ENCODE results near the gene EVX1. TPM values are rescaled to one million over a fixed set of nuclear protein-coding genes. Genes with fewer than 3 reads are reported as not detected.

EVX1 gene
- total and polyA plus RNA-seq, 5 experiments from 2014 or later, result not detected

DNA sequence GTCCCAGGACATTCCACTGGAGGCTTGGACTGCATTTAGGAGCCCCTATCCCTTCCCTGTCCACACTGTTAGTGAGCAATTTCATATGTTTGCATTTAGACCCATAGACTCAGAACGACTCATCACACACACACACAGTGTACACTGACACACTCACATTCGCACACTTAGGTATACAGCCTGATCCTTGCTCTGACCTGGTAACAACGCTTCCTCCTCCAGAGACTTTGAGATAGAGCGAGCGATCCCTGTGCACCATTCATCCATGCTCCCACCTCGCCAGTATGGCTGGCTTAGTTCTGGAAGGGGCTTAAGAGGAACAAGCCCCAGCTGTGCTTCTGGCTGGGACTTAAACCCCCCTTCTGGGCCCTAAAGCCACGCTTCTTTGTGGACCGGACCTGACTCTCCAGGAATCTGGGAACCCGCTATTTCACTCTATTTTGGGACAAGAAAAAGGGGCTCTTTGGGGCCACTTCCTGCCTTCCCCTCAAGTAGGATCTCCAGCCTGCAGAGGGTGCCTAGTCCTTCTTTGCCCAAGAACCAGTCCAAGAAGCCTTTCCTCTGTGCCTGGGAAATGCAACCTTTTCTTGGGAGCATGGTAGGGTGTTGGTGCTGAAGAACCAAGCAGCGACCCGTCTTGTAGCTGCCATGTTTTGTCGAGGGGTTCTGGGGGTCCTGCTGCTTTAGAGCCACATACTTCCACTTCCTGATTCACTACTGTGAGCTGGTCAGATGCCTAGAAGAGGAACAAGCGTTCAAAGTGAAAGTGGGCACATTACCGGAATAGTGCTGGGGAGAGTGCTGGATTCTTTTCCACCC, 41.6 kb upstream of the EVX1 start:
- Mint-ChIP-seq H3K4me3 (peak overlapping the region; percentile 62 to 84 (median 76)), H3K27me3 (peaks cover 67 to 100% (median 74%) of the 10 kb centered on the region in 5 donors), H3K9me3 (peaks cover 0 to 12% (median 0%) of the 10 kb centered on the region in 9 donors), H3K4me1 (peaks cover 17 to 65% (median 46%) of the 10 kb centered on the region in 4 donors), H3K36me3 (peaks cover 0 to 5% (median 3%) of the 10 kb centered on the region in 3 donors), H3K27ac (peak overlapping the region in 1 of 10 donors; percentile 74)
- ATAC-seq, result no peak
- DNase-seq, result no peak
- POLR2A ChIA-PET, result interaction anchor here (0.6 kb wide), 1 partner anchor 720 kb away, joined by 3 read pairs; no protein-coding TSS in a partner anchor

DNA sequence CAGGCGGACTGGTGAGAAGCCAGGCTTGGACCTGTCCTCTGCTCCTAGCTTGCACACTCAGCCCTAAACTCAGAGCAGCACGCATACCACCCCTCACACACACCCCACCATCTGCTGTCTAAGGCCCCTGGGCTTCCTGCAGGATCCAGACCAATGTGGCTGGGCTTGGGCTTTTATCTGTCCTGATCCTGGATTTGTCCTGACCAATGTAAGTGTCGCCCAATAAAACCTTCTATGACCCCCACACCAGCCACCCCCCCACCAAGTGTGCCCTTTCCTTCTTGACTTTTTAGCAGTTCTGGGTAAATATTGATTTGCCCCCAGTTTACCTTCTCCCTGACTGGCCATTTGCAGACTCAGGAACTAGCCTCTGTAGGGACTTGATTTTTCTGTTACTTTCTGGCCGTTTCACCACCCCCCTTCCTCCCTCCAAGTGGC, 41.0 kb upstream of the EVX1 start:
- POLR2A ChIA-PET, result interaction anchor here (0.6 kb wide), 1 partner anchor 720 kb away, joined by 3 read pairs; no protein-coding TSS in a partner anchor
- H3K4me3 Mint-ChIP-seq, result peak overlapping the region in 8 of 10 donors; percentile 57 to 80 (median 70)
- peaks cover 0 to 12% (median 0%) of the 10 kb centered on the region in 9 donors for H3K9me3 Mint-ChIP-seq
- H3K27me3 Mint-ChIP-seq, result peaks cover 67 to 100% (median 75%) of the 10 kb centered on the region in 5 donors
- peak overlapping the region in 1 of 10 donors; percentile 37 for H3K27ac Mint-ChIP-seq
- peak in 1 of 10 donors; percentile 37 for DNase-seq
- peaks cover 0 to 5% (median 3%) of the 10 kb centered on the region in 3 donors for H3K36me3 Mint-ChIP-seq
- peaks cover 16 to 67% (median 47%) of the 10 kb centered on the region in 4 donors for H3K4me1 Mint-ChIP-seq
- ATAC-seq, result no peak

DNA sequence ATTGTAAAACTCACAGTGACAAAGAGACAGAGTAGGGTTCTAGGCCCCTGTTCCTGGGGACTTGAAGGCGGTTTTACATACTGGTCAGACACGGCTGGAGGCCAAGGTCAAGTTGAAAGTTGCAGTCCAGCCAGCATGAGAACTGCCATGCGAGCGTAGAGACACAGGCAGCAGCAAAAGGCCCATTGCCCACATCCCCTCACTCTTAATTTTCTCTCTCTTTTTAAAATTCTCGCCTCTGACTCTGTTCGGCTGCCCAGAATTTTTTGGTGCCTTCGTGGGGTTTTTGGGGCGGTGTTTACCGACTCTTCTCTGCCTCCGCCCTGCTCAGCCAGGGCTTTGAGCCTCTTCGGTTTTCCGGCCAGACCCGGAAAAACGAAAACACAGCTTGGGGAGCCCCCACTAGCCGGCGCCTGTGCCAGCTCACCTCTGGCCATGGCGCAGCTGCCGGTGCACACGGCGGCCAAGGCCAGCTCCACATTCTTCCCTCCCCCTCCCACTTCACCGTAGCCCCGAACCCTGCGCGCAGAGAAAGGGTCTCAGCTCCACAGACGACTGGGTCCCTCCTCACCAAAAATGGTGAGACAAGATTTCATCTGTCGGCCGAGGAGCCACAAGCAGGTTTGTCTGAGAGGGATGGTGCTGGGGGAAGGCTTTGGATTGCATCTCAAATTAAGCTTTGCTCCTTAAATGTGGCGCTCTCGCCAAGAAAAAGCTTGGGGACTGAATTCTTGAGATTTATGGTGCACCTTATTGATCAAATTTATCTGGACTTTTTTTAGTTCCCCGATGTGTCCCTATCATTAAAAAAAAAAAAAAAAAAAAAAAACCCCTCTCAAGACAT, 40.4 kb upstream of the EVX1 start:
- POLR2A ChIA-PET, result interaction anchor here (0.5 kb wide), 1 partner anchor 644 kb away, joined by 5 read pairs; no protein-coding TSS in a partner anchor
- Mint-ChIP-seq H3K27ac (peak overlapping the region in 1 of 10 donors; percentile 58), H3K27me3 (peaks cover 68 to 100% (median 78%) of the 10 kb centered on the region in 5 donors), H3K4me3 (peak overlapping the region in 6 of 10 donors; percentile 33 to 80 (median 70)), H3K36me3 (peaks cover 0 to 5% (median 3%) of the 10 kb centered on the region in 3 donors), H3K4me1 (peaks cover 16 to 67% (median 47%) of the 10 kb centered on the region in 4 donors), H3K9me3 (peaks cover 0 to 12% (median 0%) of the 10 kb centered on the region in 9 donors)
- ATAC-seq, result no peak
- no peak for DNase-seq

- H3K27me3 Mint-ChIP-seq, result peaks cover 68 to 100% (median 79%) of the 10 kb centered on the region in 5 donors
- H3K9me3 Mint-ChIP-seq, result peaks cover 0 to 9% (median 0%) of the 10 kb centered on the region in 9 donors
- H3K27ac Mint-ChIP-seq, result peak overlapping the region in 1 of 10 donors; percentile 58
- peak overlapping the region in 3 of 10 donors; percentile 8 to 58 (median 57) for H3K4me3 Mint-ChIP-seq
- DNase-seq (no peak), ATAC-seq (no peak)
- POLR2A ChIA-PET, result interaction anchor here (0.5 kb wide), 1 partner anchor 644 kb away, joined by 5 read pairs; no protein-coding TSS in a partner anchor
- H3K36me3 Mint-ChIP-seq, result peaks cover 0 to 3% (median 0%) of the 10 kb centered on the region in 3 donors
- H3K4me1 Mint-ChIP-seq, result peaks cover 16 to 66% (median 47%) of the 10 kb centered on the region in 4 donors
Measured at GRCh38 chr7:27202862-27203134, 39.8 kb upstream of the EVX1 start.

- peak overlapping the region in 1 of 10 donors; percentile 10 for H3K4me3 Mint-ChIP-seq
- DNase-seq, result no peak
- H3K9me3 Mint-ChIP-seq, result peaks cover 0 to 9% (median 0%) of the 10 kb centered on the region in 9 donors
- no peak for ATAC-seq
- POLR2A ChIA-PET, result no interaction called here
- peaks cover 16 to 60% (median 43%) of the 10 kb centered on the region in 4 donors for H3K4me1 Mint-ChIP-seq
- H3K36me3 Mint-ChIP-seq, result no peaks in the 10 kb centered on the region
- H3K27ac Mint-ChIP-seq, result no peak overlapping the region
- peaks cover 63 to 100% (median 77%) of the 10 kb centered on the region in 5 donors for H3K27me3 Mint-ChIP-seq
Measured at GRCh38 chr7:27203365-27203953, 39.1 kb upstream of the EVX1 start.

- no peak for DNase-seq
- ATAC-seq, result no peak
- Mint-ChIP-seq H3K4me1 (peaks cover 16 to 55% (median 39%) of the 10 kb centered on the region in 4 donors), H3K4me3 (peak overlapping the region in 2 of 10 donors; percentile 10 to 45), H3K27me3 (peaks cover 64 to 100% (median 77%) of the 10 kb centered on the region in 5 donors), H3K27ac (no peak overlapping the region), H3K9me3 (peaks cover 0 to 8% (median 0%) of the 10 kb centered on the region in 9 donors), H3K36me3 (no peaks in the 10 kb centered on the region)
- POLR2A ChIA-PET, result no interaction called here
Measured at GRCh38 chr7:27203964-27204594, 38.5 kb upstream of the EVX1 start.

DNA sequence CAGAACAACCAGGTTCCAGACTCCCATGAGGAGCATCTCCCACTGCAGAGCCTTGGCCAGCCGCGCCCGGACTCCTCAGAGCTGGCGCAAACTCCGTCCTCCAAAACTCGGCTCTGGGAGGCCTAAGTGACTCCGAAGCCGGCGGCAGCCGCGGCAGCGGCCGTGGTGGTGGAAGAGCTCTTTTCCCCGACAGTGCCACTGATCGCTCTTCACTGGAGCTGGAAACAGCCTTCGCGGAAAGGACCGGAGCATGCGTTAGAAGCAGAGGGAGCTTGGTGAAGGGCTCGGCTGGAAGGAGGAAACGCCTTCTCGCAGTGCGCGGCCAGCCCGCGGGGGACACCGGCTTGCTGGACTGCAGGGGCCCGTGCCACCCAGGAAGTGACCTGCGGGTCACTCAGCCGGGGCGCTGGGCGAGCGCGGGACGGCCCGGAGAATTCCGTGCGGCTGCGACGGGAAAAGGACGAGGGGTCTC, 37.7 kb upstream of the EVX1 start:
- Mint-ChIP-seq H3K4me1 (peaks cover 16 to 51% (median 38%) of the 10 kb centered on the region in 4 donors), H3K9me3 (peaks cover 0 to 8% (median 0%) of the 10 kb centered on the region in 9 donors), H3K36me3 (no peaks in the 10 kb centered on the region), H3K4me3 (peak overlapping the region in 4 of 10 donors; percentile 11 to 48 (median 39)), H3K27me3 (peaks cover 66 to 100% (median 82%) of the 10 kb centered on the region in 5 donors), H3K27ac (peak overlapping the region in 1 of 10 donors; percentile 29)
- POLR2A ChIA-PET, result no interaction called here
- ATAC-seq (no peak), DNase-seq (no peak)

GRCh38 chr7:27205325-27206280, 37.0 kb upstream of the EVX1 start:
- peaks cover 15 to 49% (median 39%) of the 10 kb centered on the region in 4 donors for H3K4me1 Mint-ChIP-seq
- ATAC-seq, result no peak
- no peaks in the 10 kb centered on the region for H3K36me3 Mint-ChIP-seq
- H3K4me3 Mint-ChIP-seq, result peak overlapping the region in 5 of 10 donors; percentile 9 to 56 (median 34)
- peaks cover 0 to 8% (median 0%) of the 10 kb centered on the region in 9 donors for H3K9me3 Mint-ChIP-seq
- peak overlapping the region in 1 of 10 donors; percentile 77 for H3K27ac Mint-ChIP-seq
- H3K27me3 Mint-ChIP-seq, result peaks cover 70 to 100% (median 86%) of the 10 kb centered on the region in 5 donors
- POLR2A ChIA-PET, result no interaction called here
- no peak for DNase-seq

DNA sequence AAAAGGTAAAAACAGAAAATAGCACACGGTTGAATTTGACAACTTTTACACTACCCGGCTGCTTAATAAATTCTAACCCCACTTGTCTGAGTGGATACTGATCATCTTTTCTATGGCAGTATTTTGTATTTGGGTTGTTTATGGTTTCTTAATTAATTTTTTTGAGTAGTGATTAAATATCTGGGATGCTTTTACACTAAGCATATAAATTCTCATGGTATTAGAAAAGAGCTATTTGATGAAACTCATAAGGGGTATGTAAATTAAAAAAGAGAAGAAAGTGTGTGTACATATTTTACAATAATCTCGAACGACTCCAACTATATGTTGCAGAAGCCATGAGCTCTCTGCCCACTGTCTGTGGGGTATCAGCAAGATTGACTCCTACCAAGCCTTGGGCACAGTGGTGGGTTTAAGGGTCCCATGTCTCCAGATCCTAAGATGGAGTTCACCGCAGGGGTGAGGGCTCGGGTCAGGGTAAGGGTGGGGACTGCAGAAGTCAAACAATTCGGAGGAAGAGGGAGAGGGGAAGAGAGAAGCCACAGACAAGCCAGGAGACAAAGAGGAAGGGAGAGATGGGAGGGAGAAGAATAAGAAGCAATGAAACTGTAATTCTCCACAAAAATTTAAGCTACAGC, 35.1 kb upstream of the EVX1 start:
- Mint-ChIP-seq H3K27ac (peak overlapping the region in 1 of 10 donors; percentile 82), H3K36me3 (no peaks in the 10 kb centered on the region), H3K27me3 (peaks cover 69 to 100% (median 87%) of the 10 kb centered on the region in 5 donors), H3K4me3 (no peak overlapping the region), H3K4me1 (peaks cover 7 to 36% (median 22%) of the 10 kb centered on the region in 4 donors), H3K9me3 (peaks cover 0 to 8% (median 0%) of the 10 kb centered on the region in 9 donors)
- ATAC-seq (no peak), DNase-seq (no peak)
- POLR2A ChIA-PET, result no interaction called here

DNA sequence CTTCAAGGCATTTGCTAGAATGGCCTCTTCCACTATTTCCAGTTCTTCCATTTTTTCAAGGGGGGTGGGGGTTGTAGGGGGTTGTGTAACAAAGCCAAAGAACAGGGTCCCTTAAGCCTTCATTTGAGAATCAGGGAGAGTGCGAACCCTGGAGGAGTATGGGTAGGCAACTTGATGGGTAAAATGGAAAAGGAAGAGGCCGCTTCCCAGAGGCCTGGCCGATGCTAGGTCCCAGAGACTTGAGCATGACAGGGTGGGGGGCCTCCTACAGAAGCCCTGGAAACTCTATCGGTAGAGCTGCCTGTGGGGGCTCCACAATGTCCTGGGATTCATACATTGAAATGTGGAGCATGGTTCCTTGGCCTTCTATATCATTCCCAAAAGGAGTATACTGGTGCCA, 33.6 kb upstream of the EVX1 start:
- H3K27me3 Mint-ChIP-seq, result peaks cover 64 to 98% (median 85%) of the 10 kb centered on the region in 5 donors
- H3K36me3 Mint-ChIP-seq, result no peaks in the 10 kb centered on the region
- peaks cover 8 to 41% (median 22%) of the 10 kb centered on the region in 4 donors for H3K4me1 Mint-ChIP-seq
- DNase-seq, result no peak
- ATAC-seq, result no peak
- H3K9me3 Mint-ChIP-seq, result peaks cover 0 to 8% (median 0%) of the 10 kb centered on the region in 9 donors
- H3K4me3 Mint-ChIP-seq, result no peak overlapping the region
- peak overlapping the region in 1 of 10 donors; percentile 26 for H3K27ac Mint-ChIP-seq
- POLR2A ChIA-PET, result no interaction called here

Data from naive thymus-derived CD8-positive, alpha-beta T cell (primary cell).